Measurements from ENCODE around the gene SPINK1. TPM values are rescaled to one million over a fixed set of nuclear protein-coding genes. Genes with fewer than 3 reads are reported as not detected.

Gene SPINK1
- polyA plus RNA-seq, 1 donor (not counting 4 experiments of a cell fraction or from before 2014, with no cell fraction given), result 0.17 TPM

- dilution Hi-C loops (cut with MboI; ENCODE audit: extremely low pct_ligation_motif_present, low sequenced_read_pairs), result no loop called here
- Histone ChIP-seq H3K36me3 (ENCODE audit: control insufficient read depth in 2 of 2, extremely low read depth in 1 of 2, insufficient read depth in 2 of 2, low read length in 2 of 2) (no peaks in the 10 kb centered on the region), H3K9ac (ENCODE audit: control insufficient read depth, extremely low read depth, insufficient read depth, low read length) (no peak overlapping the region), H3K4me3 (ENCODE audit: control insufficient read depth in 2 of 3, extremely low read depth in 1 of 3, insufficient read depth in 2 of 3, low read depth in 1 of 3, low read length in 3 of 3) (no peak overlapping the region), H3K9me3 (ENCODE audit: control insufficient read depth, low read depth, low read length) (no peaks in the 10 kb centered on the region), H3K4me2 (ENCODE audit: control insufficient read depth, extremely low read depth, insufficient read depth, low read depth, low read length) (no peak overlapping the region), H3K79me2 (ENCODE audit: control insufficient read depth, insufficient read depth, low read length) (no peaks in the 10 kb centered on the region), H3K9me1 (ENCODE audit: control insufficient read depth, extremely low read depth, insufficient read depth, low read length) (no peaks in the 10 kb centered on the region), H3K4me1 (ENCODE audit: control insufficient read depth, extremely low read depth, insufficient read depth, low read length) (no peaks in the 10 kb centered on the region), H3K27me3 (ENCODE audit: control insufficient read depth, extremely low read depth, insufficient read depth, low read length) (no peaks in the 10 kb centered on the region), H3K27ac (ENCODE audit: control insufficient read depth, insufficient read depth, low read length) (no peak overlapping the region), H4K20me1 (ENCODE audit: control insufficient read depth, extremely low read depth, insufficient read depth, low read length) (no peaks in the 10 kb centered on the region), H2AFZ (ENCODE audit: control insufficient read depth, low read length) (no peak overlapping the region)
- TF ChIP-seq EZH2 (IDR thresholded peaks at IDR 0.05; ENCODE audit: low read length), result no peak
- TF ChIP-seq CTCF (optimal IDR thresholded peaks at IDR 0.05 in 1 of 3, IDR thresholded peaks at IDR 0.05 in 1 of 3, conservative IDR thresholded peaks at IDR 0.05 in 1 of 3; ENCODE audit: extremely low read depth in 1 of 3, insufficient read depth in 2 of 3, low read length in 3 of 3), result no peak
- DNase-seq (ENCODE audit: low read depth, low spot score) (no peak), FAIRE-seq (no peak)
Observed at GRCh38 chr5:147854894-147855773, 23.7 kb upstream of the SPINK1 start.

GRCh38 chr5:147854331-147854730 is 22.9 kb upstream of the SPINK1 start:
- dilution Hi-C loops (cut with MboI; ENCODE audit: extremely low pct_ligation_motif_present, low sequenced_read_pairs), result no loop called here
- TF ChIP-seq CTCF (optimal IDR thresholded peaks at IDR 0.05 in 1 of 3, IDR thresholded peaks at IDR 0.05 in 1 of 3, conservative IDR thresholded peaks at IDR 0.05 in 1 of 3; ENCODE audit: extremely low read depth in 1 of 3, insufficient read depth in 2 of 3, low read length in 3 of 3), result no peak
- no peak for TF ChIP-seq EZH2 (IDR thresholded peaks at IDR 0.05; ENCODE audit: low read length)
- FAIRE-seq, result no peak
- Histone ChIP-seq H3K4me1 (ENCODE audit: control insufficient read depth, extremely low read depth, insufficient read depth, low read length) (no peaks in the 10 kb centered on the region), H2AFZ (ENCODE audit: control insufficient read depth, low read length) (no peak overlapping the region), H3K27me3 (ENCODE audit: control insufficient read depth, extremely low read depth, insufficient read depth, low read length) (no peaks in the 10 kb centered on the region), H4K20me1 (ENCODE audit: control insufficient read depth, extremely low read depth, insufficient read depth, low read length) (no peaks in the 10 kb centered on the region), H3K36me3 (ENCODE audit: control insufficient read depth in 2 of 2, extremely low read depth in 1 of 2, insufficient read depth in 2 of 2, low read length in 2 of 2) (no peaks in the 10 kb centered on the region), H3K4me2 (ENCODE audit: control insufficient read depth, extremely low read depth, insufficient read depth, low read depth, low read length) (no peak overlapping the region), H3K4me3 (ENCODE audit: control insufficient read depth in 2 of 3, extremely low read depth in 1 of 3, insufficient read depth in 2 of 3, low read depth in 1 of 3, low read length in 3 of 3) (no peak overlapping the region), H3K9ac (ENCODE audit: control insufficient read depth, extremely low read depth, insufficient read depth, low read length) (no peak overlapping the region), H3K9me1 (ENCODE audit: control insufficient read depth, extremely low read depth, insufficient read depth, low read length) (no peaks in the 10 kb centered on the region), H3K79me2 (ENCODE audit: control insufficient read depth, insufficient read depth, low read length) (no peaks in the 10 kb centered on the region), H3K9me3 (ENCODE audit: control insufficient read depth, low read depth, low read length) (no peaks in the 10 kb centered on the region), H3K27ac (ENCODE audit: control insufficient read depth, insufficient read depth, low read length) (no peak overlapping the region)
- DNase-seq (ENCODE audit: low read depth, low spot score), result no peak
